GM12878 (cell line): ENCODE results near the gene RDH5. TPM values are rescaled to one million over a fixed set of nuclear protein-coding genes. Genes with fewer than 3 reads are reported as not detected.

Experiments
- ATAC-seq: fragments of 200-7000 bp; cut with Tn5 transposase; 3 replicates; pipeline ENCODE4 v1.9.1; 2020; ENCODE audit warnings: mild to moderate bottlenecking, moderate library complexity
- BruUV-seq: library from RNA; stranded (reverse); fragments of 400-500 nt; replicated peaks from 2 replicates; lab custom pipeline; 2021; lab: Mats Ljungman, UMichigan
- CTCF ChIA-PET: fragments of 300-600 bp; sonication (Branson Sonifier 250); formaldehyde crosslinking; extraction: SDS; loops from one replicate; lab custom pipeline; 2021; ENCODE audit warnings: inconsistent platforms; lab: Yijun Ruan, JAX
- POLR2A ChIA-PET: fragments of 350-600 bp; formaldehyde crosslinking; extraction: SDS; loops from one replicate; lab custom pipeline; 2021; ENCODE audit warnings: inconsistent platforms; lab: Charles Lee
- RAD21 ChIA-PET: fragments of 300-600 bp; sonication (Branson Sonifier 250); formaldehyde crosslinking; loops from one replicate; lab custom pipeline; 2023; ENCODE audit warnings: antibody characterized with exemption; ENCODE audit not compliant: unreplicated experiment; lab: Charles Lee
- SMC1A ChIA-PET: fragments of 300-600 bp; sonication (Branson Sonifier 250); formaldehyde crosslinking; loops from one replicate; lab custom pipeline; 2023; ENCODE audit not compliant: unreplicated experiment, uncharacterized antibody; lab: Charles Lee
- DNase-seq: peaks from one replicate; pipeline ENCODE4 v3.0.0-alpha.2; 2011; ENCODE audit warnings: low read depth, low spot score
- FAIRE-seq: peaks from 3 replicates; lab custom pipeline; 2011; peaks lifted over from hg19 to GRCh38; lab: Jason Lieb, UNC
- H2AFZ ChIP-seq: 2 replicates; pipeline ENCODE4 v1.6.0; 2011; ENCODE audit warnings: low read depth, low read length, control low read depth; ENCODE audit not compliant: control insufficient read depth
- H3K27ac ChIP-seq: 2 replicates; pipeline ENCODE4 v1.5.1; 2011; ENCODE audit warnings: control low read depth; ENCODE audit not compliant: control insufficient read depth, insufficient read depth
- H3K27me3 ChIP-seq, 2 experiments: replicated peaks in 1 of 2; 2 replicates each; pipeline versions ENCODE4 v1.6.0 to v1.6.1; 2011; ENCODE audit warnings: low read length in 1 of 2; ENCODE audit not compliant: control insufficient read depth in 2 of 2, insufficient read depth in 2 of 2
- H3K36me3 ChIP-seq, 2 experiments: 2 replicates each; pipeline ENCODE4 v1.5.1; 2011; ENCODE audit warnings: low read length in 1 of 2; ENCODE audit not compliant: control insufficient read depth in 2 of 2, insufficient read depth in 2 of 2
- H3K4me1 ChIP-seq: 2 replicates; pipeline ENCODE4 v1.6.1; 2011; ENCODE audit warnings: mild to moderate bottlenecking, low read length, moderate library complexity, mixed read lengths; ENCODE audit not compliant: control insufficient read depth, insufficient read depth
- H3K4me2 ChIP-seq: 2 replicates; pipeline ENCODE4 v1.6.0; 2011; ENCODE audit warnings: control low read depth; ENCODE audit not compliant: control insufficient read depth, insufficient read depth
- H3K4me3 ChIP-seq: fragments of 200-600 bp; sonication (generic); 2 replicates; pipeline ENCODE4 v1.5.1; 2016
- H3K79me2 ChIP-seq: 2 replicates; pipeline ENCODE4 v1.6.0; 2011; ENCODE audit warnings: low read length; ENCODE audit not compliant: control insufficient read depth, insufficient read depth
- H3K9ac ChIP-seq: 2 replicates; pipeline ENCODE4 v1.8.0; 2011; ENCODE audit warnings: low read length, control low read depth, mixed read lengths; ENCODE audit not compliant: control insufficient read depth, insufficient read depth
- H3K9me3 ChIP-seq: replicated peaks from 3 replicates; pipeline ENCODE4 v1.5.1; 2011; ENCODE audit warnings: mild to moderate bottlenecking, low read length; ENCODE audit not compliant: control insufficient read depth, insufficient read depth
- H4K20me1 ChIP-seq: 2 replicates; pipeline ENCODE4 v1.6.0; 2011; ENCODE audit not compliant: control insufficient read depth, insufficient read depth
- BMI1 ChIP-seq: fragments of 450-650 bp; IDR thresholded peaks from 2 replicates; pipeline ENCODE4 v1.6.1; 2016; ENCODE audit warnings: mild to moderate bottlenecking, moderate library complexity, borderline replicate concordance
- CHD1 ChIP-seq: IDR thresholded peaks from 2 replicates; pipeline ENCODE4 v1.6.1; 2012; ENCODE audit warnings: low read depth, low read length, improper control_type of control experiment
- E2F8 ChIP-seq: fragments of 450-650 bp; IDR thresholded peaks from 2 replicates; pipeline ENCODE4 v1.6.1; 2018; ENCODE audit warnings: mild to moderate bottlenecking, low read depth, moderate library complexity; ENCODE audit not compliant: partially characterized antibody
- EP300 ChIP-seq, 2 experiments: fragments of 150-350 bp in 1 of 2; IDR thresholded peaks; 2 replicates each; pipeline ENCODE4 v1.6.1; 2011 to 2012; ENCODE audit warnings: low read depth in 2 of 2, low read length in 2 of 2, borderline replicate concordance in 1 of 2, improper control_type of control experiment in 1 of 2, inconsistent platforms in 1 of 2; ENCODE audit not compliant: control insufficient read depth in 1 of 2
- JUND ChIP-seq: IDR thresholded peaks from 2 replicates; pipeline ENCODE4 v1.6.1; 2012; ENCODE audit warnings: low read depth, mild to moderate bottlenecking, low read length, improper control_type of control experiment, moderate library complexity
- PAX8 ChIP-seq: fragments of 450-650 bp; IDR thresholded peaks from 2 replicates; pipeline ENCODE4 v1.6.1; 2017; ENCODE audit warnings: mild to moderate bottlenecking, moderate library complexity
- PBX3 ChIP-seq: IDR thresholded peaks from 2 replicates; pipeline ENCODE4 v1.6.1; 2011; ENCODE audit warnings: mild to moderate bottlenecking, low read depth, low read length, moderate library complexity; ENCODE audit not compliant: insufficient replicate concordance
- POLR2AphosphoS5 ChIP-seq: IDR thresholded peaks from 2 replicates; pipeline ENCODE4 v1.6.1; 2011; ENCODE audit warnings: mild to moderate bottlenecking, low read length, inconsistent platforms
- RAD51 ChIP-seq: fragments of 450-650 bp; IDR thresholded peaks from 2 replicates; pipeline ENCODE4 v1.6.1; 2016; ENCODE audit warnings: moderate library complexity, mild to moderate bottlenecking, inconsistent platforms
- RBBP5 ChIP-seq: fragments of 200-600 bp; sonication (generic); conservative IDR thresholded peaks from 2 replicates; pipeline ENCODE4 v1.6.1; 2016
- SREBF1 ChIP-seq: IDR thresholded peaks from 2 replicates; pipeline ENCODE4 v1.6.1; 2012; ENCODE audit warnings: mild to moderate bottlenecking, low read length
- SRF ChIP-seq, 2 experiments: IDR thresholded peaks; 2 replicates each; pipeline ENCODE4 v1.6.1; 2011; ENCODE audit warnings: low read depth in 2 of 2, low read length in 2 of 2, mild to moderate bottlenecking in 1 of 2, moderate library complexity in 1 of 2
- TAF1 ChIP-seq: IDR thresholded peaks from 2 replicates; pipeline ENCODE4 v1.6.1; 2011; ENCODE audit warnings: mild to moderate bottlenecking, low read depth, low read length, borderline replicate concordance
- USF2 ChIP-seq: IDR thresholded peaks from 2 replicates; pipeline ENCODE4 v1.6.1; 2011; ENCODE audit warnings: low read depth, low read length, improper control_type of control experiment, borderline replicate concordance
- ZNF24 ChIP-seq: fragments of 450-650 bp; IDR thresholded peaks from 2 replicates; pipeline ENCODE4 v1.6.1; 2017; ENCODE audit warnings: antibody characterized with exemption, mild to moderate bottlenecking
- WGBS: methylation state at CpG from one replicate; pipeline ENCODE4 v1.1.6; 2016; ENCODE audit warnings: low lambda C conversion rate; ENCODE audit not compliant: insufficient replicate concordance, insufficient coverage; ENCODE audit errors: missing lambda C conversion rate; 5-methylcytosine and 5-hydroxymethylcytosine counted together
- in situ Hi-C: fragments of 300-500 bp; cut with MboI; formaldehyde crosslinking; loops from 9 replicates; pipeline ENCODE4 v1.14.3; 2018; ENCODE audit warnings: mixed read lengths
- intact Hi-C: fragments of 100-400 bp; cut with micrococcal nuclease; formaldehyde crosslinking; loops from one replicate; pipeline ENCODE4 v1.14.2; 2022; ENCODE audit not compliant: unreplicated experiment
- polyA plus RNA-seq, 11 experiments: library from polyadenylated mRNA; depleted of rRNA in 4 of 11; unstranded in 6 of 11; stranded (reverse) in 5 of 11; fragments of >200 nt; fragmentation: Nextera tagmentation in 4 of 11; fragmentation: Illumina TruSeq in 1 of 11; extraction: Ambion mirVana in 4 of 11; extraction: Trizol in 1 of 11; gene quantifications; 1 replicate in 1 of 11; 2 replicates in 10 of 11; pipeline versions ENCODE4 v1.2.1 to v1.2.3, GENCODE V29; 2011 to 2016; ENCODE audit warnings: inconsistent platforms in 2 of 11, missing spikeins in 2 of 11, low read depth in 1 of 11
- total RNA-seq, 4 experiments: library from RNA; depleted of rRNA in 3 of 4; stranded (reverse); fragments of >200 nt in 3 of 4; fragmentation: Illumina TruSeq in 1 of 4; extraction: Trizol in 1 of 4; gene quantifications; 2 replicates each; pipeline versions ENCODE4 v1.2.1 to v1.2.3, GENCODE V29; 2013 to 2021

RDH5 gene
- total and polyA plus RNA-seq, 10 of the 15 experiments (the other 5 are each of a cell fraction or from before 2014, with no cell fraction given) = 2.6 to 11.6 (median 7.3) TPM

- H4K20me1 ChIP-seq = no peaks in the 10 kb centered on the region
- POLR2A ChIA-PET = interaction anchor here (1.4 kb wide), 1 partner anchor 54 kb away, joined by 3 read pairs; no protein-coding TSS in a partner anchor
- intact Hi-C loops (no loop called here), in situ Hi-C loops (no loop called here)
- H3K4me1 ChIP-seq = peaks cover 10% of the 10 kb centered on the region
- CTCF ChIA-PET = interaction anchor here (1.4 to 2.6 kb wide), 3 partner anchors 19 to 31 kb away, joined by 3 to 16 read pairs (median 7); no protein-coding TSS in a partner anchor
- DNase-seq (no peak), FAIRE-seq (no peak), ATAC-seq (no peak)
- H3K9ac ChIP-seq = no peak overlapping the region
- H3K36me3 ChIP-seq = no peaks in the 10 kb centered on the region
- no peak overlapping the region for H3K4me3 ChIP-seq
- SMC1A ChIA-PET = interaction anchor here (1.6 to 2.8 kb wide), 2 partner anchors 13 to 62 kb away, joined by 3 to 12 read pairs; no protein-coding TSS in a partner anchor
- RAD21 ChIA-PET = no interaction called here
- no peaks in the 10 kb centered on the region for H3K27me3 ChIP-seq
- no peaks in the 10 kb centered on the region for H3K79me2 ChIP-seq
- no TSS peak for BruUV-seq
- H2AFZ ChIP-seq = no peak overlapping the region
- H3K4me2 ChIP-seq = no peak overlapping the region
- TF ChIP-seq CHD1 = no peak
- TF ChIP-seq EP300 (IDR thresholded peaks at IDR 0.05; ENCODE audit: borderline replicate concordance in 1 of 2, control insufficient read depth in 1 of 2, low read depth in 2 of 2, low read length in 2 of 2) = no peak
- TF ChIP-seq RAD51 = no peak
- TF ChIP-seq E2F8 = no peak
- no peak for TF ChIP-seq RBBP5
- no peak for TF ChIP-seq SRF (IDR thresholded peaks at IDR 0.05; ENCODE audit: low read depth in 2 of 2, low read length in 2 of 2)
- no peak for TF ChIP-seq TAF1
- no peak for TF ChIP-seq PAX8
- TF ChIP-seq USF2 = no peak
- no peak for TF ChIP-seq PBX3
- TF ChIP-seq ZNF24 = no peak
- TF ChIP-seq SREBF1 = no peak
- no peak for TF ChIP-seq BMI1
- TF ChIP-seq POLR2AphosphoS5 = no peak
- TF ChIP-seq JUND = no peak
- 91% methylated on average over 8 of the region's 8 CpGs for WGBS
- no peak overlapping the region for H3K27ac ChIP-seq
- H3K9me3 ChIP-seq = no peaks in the 10 kb centered on the region
Measured at GRCh38 chr12:55675666-55676065, 44.5 kb upstream of the RDH5 start.
